AG10803 (cell line): Measurements from ENCODE around the gene UVSSA.

Source experiments
- DNase-seq: peaks from one replicate; pipeline ENCODE4 v3.0.0; 2010; ENCODE audit warnings: low read depth
- H3K4me3 ChIP-seq: 2 replicates; pipeline ENCODE4 v1.5.1; 2011; ENCODE audit warnings: mild to moderate bottlenecking, low read length, control low read depth
- CTCF ChIP-seq: conservative IDR thresholded peaks from 2 replicates; pipeline ENCODE4 v1.5.1; 2011; ENCODE audit warnings: mild to moderate bottlenecking, low read length, control low read depth, inconsistent platforms

The UVSSA gene

GRCh38 chr4:1348014-1348513 lies 1.1 kb downstream of the UVSSA start:
- peak overlapping the region; percentile 51 for H3K4me3 ChIP-seq
- TF ChIP-seq CTCF = no peak
- DNase-seq = no peak

GRCh38 chr4:1348746-1349145 lies 1.7 kb downstream of the UVSSA start:
- no peak for TF ChIP-seq CTCF
- no peak for DNase-seq
- no peak overlapping the region for H3K4me3 ChIP-seq

- TF ChIP-seq CTCF = no peak
- DNase-seq = no peak
- no peak overlapping the region for H3K4me3 ChIP-seq
These were observed 2.6 kb downstream of the UVSSA start for GRCh38 chr4:1349359-1350168.

GRCh38 chr4:1350169-1350520 lies 3.1 kb downstream of the UVSSA start:
- H3K4me3 ChIP-seq = no peak overlapping the region
- no peak for DNase-seq
- TF ChIP-seq CTCF = no peak

- no peak overlapping the region for H3K4me3 ChIP-seq
- peak; percentile 85 for TF ChIP-seq CTCF
- peak; percentile 64 for DNase-seq
These were observed 5.0 kb downstream of the UVSSA start for GRCh38 chr4:1351854-1352566.

- TF ChIP-seq CTCF = no peak
These were observed 5.5 kb downstream of the UVSSA start for GRCh38 chr4:1352567-1352900.

More at GRCh38 chr4:1352567-1352900, 5.5 kb downstream of the UVSSA start:
- no peak overlapping the region for H3K4me3 ChIP-seq
- no peak for DNase-seq
